ENCODE data around the gene BDH1. TPM values are rescaled to one million over a fixed set of nuclear protein-coding genes. Genes with fewer than 3 reads are reported as not detected.

BDH1 gene
- total and polyA plus RNA-seq, 2 of the 13 experiments (the other 11 are each of a cell fraction or from before 2014, with no cell fraction given): 21.2 to 71.9 TPM

DNA sequence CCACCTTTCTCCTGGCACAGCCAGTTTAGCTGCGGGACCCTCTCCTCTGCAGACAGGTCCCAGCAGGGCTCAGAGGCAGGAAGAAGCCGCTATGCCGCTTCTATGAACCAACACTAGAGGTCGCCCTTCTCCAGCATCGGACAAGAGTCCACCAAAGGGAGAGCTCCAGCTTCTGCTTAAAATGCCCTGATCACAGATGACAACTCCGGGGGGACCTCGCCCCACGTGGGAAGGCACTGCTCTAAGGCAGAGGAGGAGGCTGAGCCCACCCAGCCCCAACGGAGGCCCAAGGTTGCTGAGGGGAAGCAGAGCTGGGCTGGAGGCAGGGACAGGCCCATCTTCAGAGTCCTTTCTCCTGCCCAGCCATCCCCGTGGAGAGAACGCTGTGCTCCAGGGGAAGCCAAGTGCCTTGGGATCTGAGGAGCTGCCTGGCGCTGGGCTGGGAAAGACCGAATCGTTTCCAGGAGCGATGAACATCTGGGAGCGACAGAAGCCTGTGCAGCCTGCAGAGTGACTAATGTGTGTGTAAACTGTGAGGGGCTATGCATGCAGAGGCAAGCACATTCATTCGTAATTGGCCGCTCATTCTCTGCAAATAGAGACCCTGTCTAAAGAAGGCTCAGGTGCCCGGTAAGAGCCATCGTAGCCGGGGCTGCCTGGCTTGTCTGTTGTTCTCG is 43.5 kb upstream of the BDH1 start (continued):
- TF ChIP-seq, protein P1, sequence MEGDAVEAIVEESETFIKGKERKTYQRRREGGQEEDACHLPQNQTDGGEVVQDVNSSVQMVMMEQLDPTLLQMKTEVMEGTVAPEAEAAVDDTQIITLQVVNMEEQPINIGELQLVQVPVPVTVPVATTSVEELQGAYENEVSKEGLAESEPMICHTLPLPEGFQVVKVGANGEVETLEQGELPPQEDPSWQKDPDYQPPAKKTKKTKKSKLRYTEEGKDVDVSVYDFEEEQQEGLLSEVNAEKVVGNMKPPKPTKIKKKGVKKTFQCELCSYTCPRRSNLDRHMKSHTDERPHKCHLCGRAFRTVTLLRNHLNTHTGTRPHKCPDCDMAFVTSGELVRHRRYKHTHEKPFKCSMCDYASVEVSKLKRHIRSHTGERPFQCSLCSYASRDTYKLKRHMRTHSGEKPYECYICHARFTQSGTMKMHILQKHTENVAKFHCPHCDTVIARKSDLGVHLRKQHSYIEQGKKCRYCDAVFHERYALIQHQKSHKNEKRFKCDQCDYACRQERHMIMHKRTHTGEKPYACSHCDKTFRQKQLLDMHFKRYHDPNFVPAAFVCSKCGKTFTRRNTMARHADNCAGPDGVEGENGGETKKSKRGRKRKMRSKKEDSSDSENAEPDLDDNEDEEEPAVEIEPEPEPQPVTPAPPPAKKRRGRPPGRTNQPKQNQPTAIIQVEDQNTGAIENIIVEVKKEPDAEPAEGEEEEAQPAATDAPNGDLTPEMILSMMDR (CRISPR knock-in tag; IDR thresholded peaks at IDR 0.05): peak; percentile 96
- TF ChIP-seq, protein P2, sequence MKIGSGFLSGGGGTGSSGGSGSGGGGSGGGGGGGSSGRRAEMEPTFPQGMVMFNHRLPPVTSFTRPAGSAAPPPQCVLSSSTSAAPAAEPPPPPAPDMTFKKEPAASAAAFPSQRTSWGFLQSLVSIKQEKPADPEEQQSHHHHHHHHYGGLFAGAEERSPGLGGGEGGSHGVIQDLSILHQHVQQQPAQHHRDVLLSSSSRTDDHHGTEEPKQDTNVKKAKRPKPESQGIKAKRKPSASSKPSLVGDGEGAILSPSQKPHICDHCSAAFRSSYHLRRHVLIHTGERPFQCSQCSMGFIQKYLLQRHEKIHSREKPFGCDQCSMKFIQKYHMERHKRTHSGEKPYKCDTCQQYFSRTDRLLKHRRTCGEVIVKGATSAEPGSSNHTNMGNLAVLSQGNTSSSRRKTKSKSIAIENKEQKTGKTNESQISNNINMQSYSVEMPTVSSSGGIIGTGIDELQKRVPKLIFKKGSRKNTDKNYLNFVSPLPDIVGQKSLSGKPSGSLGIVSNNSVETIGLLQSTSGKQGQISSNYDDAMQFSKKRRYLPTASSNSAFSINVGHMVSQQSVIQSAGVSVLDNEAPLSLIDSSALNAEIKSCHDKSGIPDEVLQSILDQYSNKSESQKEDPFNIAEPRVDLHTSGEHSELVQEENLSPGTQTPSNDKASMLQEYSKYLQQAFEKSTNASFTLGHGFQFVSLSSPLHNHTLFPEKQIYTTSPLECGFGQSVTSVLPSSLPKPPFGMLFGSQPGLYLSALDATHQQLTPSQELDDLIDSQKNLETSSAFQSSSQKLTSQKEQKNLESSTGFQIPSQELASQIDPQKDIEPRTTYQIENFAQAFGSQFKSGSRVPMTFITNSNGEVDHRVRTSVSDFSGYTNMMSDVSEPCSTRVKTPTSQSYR (CRISPR knock-in tag; IDR thresholded peaks at IDR 0.05; ENCODE audit: borderline replicate concordance): no peak
- TF ChIP-seq, protein P3, sequence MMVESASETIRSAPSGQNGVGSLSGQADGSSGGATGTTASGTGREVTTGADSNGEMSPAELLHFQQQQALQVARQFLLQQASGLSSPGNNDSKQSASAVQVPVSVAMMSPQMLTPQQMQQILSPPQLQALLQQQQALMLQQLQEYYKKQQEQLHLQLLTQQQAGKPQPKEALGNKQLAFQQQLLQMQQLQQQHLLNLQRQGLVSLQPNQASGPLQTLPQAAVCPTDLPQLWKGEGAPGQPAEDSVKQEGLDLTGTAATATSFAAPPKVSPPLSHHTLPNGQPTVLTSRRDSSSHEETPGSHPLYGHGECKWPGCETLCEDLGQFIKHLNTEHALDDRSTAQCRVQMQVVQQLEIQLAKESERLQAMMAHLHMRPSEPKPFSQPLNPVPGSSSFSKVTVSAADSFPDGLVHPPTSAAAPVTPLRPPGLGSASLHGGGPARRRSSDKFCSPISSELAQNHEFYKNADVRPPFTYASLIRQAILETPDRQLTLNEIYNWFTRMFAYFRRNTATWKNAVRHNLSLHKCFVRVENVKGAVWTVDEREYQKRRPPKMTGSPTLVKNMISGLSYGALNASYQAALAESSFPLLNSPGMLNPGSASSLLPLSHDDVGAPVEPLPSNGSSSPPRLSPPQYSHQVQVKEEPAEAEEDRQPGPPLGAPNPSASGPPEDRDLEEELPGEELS (CRISPR knock-in tag; IDR thresholded peaks at IDR 0.05): peak; percentile 19; the same call in 1 of the 2 replicates
- TF ChIP-seq ZNF777 (CRISPR knock-in tag; IDR thresholded peaks at IDR 0.05) (0 out of 2 replicates have a peak, but pooled peaks have one; percentile 30), AKAP8 (CRISPR knock-in tag; IDR thresholded peaks at IDR 0.05) (0 out of 2 replicates have a peak, but pooled peaks have one; percentile 30), ZNF556 (CRISPR knock-in tag; IDR thresholded peaks at IDR 0.05; ENCODE audit: borderline replicate concordance) (peak; percentile 50; the same call in 1 of the 2 replicates), TEAD3 (CRISPR knock-in tag; optimal IDR thresholded peaks at IDR 0.05; ENCODE audit: borderline replicate concordance) (no peak), HIVEP1 (CRISPR knock-in tag; IDR thresholded peaks at IDR 0.05) (peak; percentile 56; the same call in 1 of the 2 replicates), HES4 (CRISPR knock-in tag; IDR thresholded peaks at IDR 0.05; ENCODE audit: borderline replicate concordance) (no peak), CREM (IDR thresholded peaks at IDR 0.05) (no peak), CREM (CRISPR knock-in tag; IDR thresholded peaks at IDR 0.05) (no peak), KDM3A (CRISPR knock-in tag; IDR thresholded peaks at IDR 0.05; ENCODE audit: low read depth) (0 out of 2 replicates have a peak, but pooled peaks have one; percentile 29), ZNF17 (CRISPR knock-in tag; IDR thresholded peaks at IDR 0.05) (no peak), FLYWCH1 (CRISPR knock-in tag; IDR thresholded peaks at IDR 0.05) (peak; percentile 55; the same call in 1 of the 2 replicates), ZNF292 (CRISPR knock-in tag; IDR thresholded peaks at IDR 0.05; ENCODE audit: borderline replicate concordance, low read depth) (peak; percentile 35; the same call in 1 of the 2 replicates), AHR (CRISPR knock-in tag; IDR thresholded peaks at IDR 0.05) (no peak)
- TF ChIP-seq, protein P4, sequence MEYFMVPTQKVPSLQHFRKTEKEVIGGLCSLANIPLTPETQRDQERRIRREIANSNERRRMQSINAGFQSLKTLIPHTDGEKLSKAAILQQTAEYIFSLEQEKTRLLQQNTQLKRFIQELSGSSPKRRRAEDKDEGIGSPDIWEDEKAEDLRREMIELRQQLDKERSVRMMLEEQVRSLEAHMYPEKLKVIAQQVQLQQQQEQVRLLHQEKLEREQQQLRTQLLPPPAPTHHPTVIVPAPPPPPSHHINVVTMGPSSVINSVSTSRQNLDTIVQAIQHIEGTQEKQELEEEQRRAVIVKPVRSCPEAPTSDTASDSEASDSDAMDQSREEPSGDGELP (IDR thresholded peaks at IDR 0.05; ENCODE audit: borderline replicate concordance, low read depth): no peak
